Measurements from ENCODE around the gene PARD6G.

PARD6G gene

GRCh38 chr18:80126797-80127196 lies 120.5 kb downstream of the PARD6G start:
- no peak for TF ChIP-seq ARNT (IDR thresholded peaks at IDR 0.05)
- TF ChIP-seq PKNOX1 (IDR thresholded peaks at IDR 0.05): no peak
- TF ChIP-seq SP1 (IDR thresholded peaks at IDR 0.05): no peak
- no peak for TF ChIP-seq NFRKB (IDR thresholded peaks at IDR 0.05)
- TF ChIP-seq LEF1 (IDR thresholded peaks at IDR 0.05; ENCODE audit: borderline replicate concordance): no peak
- no peak for TF ChIP-seq ELF4 (IDR thresholded peaks at IDR 0.05)
- no peak for TF ChIP-seq FOXM1 (IDR thresholded peaks at IDR 0.05; ENCODE audit: borderline replicate concordance)
- no peak for TF ChIP-seq FOXA1 (IDR thresholded peaks at IDR 0.05)
- no peak for TF ChIP-seq BHLHE40 (IDR thresholded peaks at IDR 0.05; ENCODE audit: borderline replicate concordance)
- TF ChIP-seq SUZ12 (IDR thresholded peaks at IDR 0.05): no peak
- no peak for TF ChIP-seq TARDBP (IDR thresholded peaks at IDR 0.05)
- no peak for TF ChIP-seq CTBP1 (IDR thresholded peaks at IDR 0.05; ENCODE audit: borderline replicate concordance)
- TF ChIP-seq ZNF384 (IDR thresholded peaks at IDR 0.05): no peak
- no peak for TF ChIP-seq L3MBTL2 (conservative IDR thresholded peaks at IDR 0.05)
- no peak for TF ChIP-seq HDGF (IDR thresholded peaks at IDR 0.05; ENCODE audit: borderline replicate concordance)
- TF ChIP-seq FOXK2 (IDR thresholded peaks at IDR 0.05): no peak
- DNase-seq (ENCODE audit: extremely low spot score): no peak
- POLR2A ChIA-PET: no interaction called here
- CTCF ChIA-PET: no interaction called here

- CTCF ChIA-PET: no interaction called here
- TF ChIP-seq SUZ12 (IDR thresholded peaks at IDR 0.05) (no peak), PKNOX1 (IDR thresholded peaks at IDR 0.05) (no peak), FOXK2 (IDR thresholded peaks at IDR 0.05) (no peak), HDGF (IDR thresholded peaks at IDR 0.05; ENCODE audit: borderline replicate concordance) (no peak), TARDBP (IDR thresholded peaks at IDR 0.05) (no peak), FOXM1 (IDR thresholded peaks at IDR 0.05; ENCODE audit: borderline replicate concordance) (no peak), FOXA1 (IDR thresholded peaks at IDR 0.05) (no peak), SP1 (IDR thresholded peaks at IDR 0.05) (no peak), L3MBTL2 (conservative IDR thresholded peaks at IDR 0.05) (no peak), LEF1 (IDR thresholded peaks at IDR 0.05; ENCODE audit: borderline replicate concordance) (no peak), BHLHE40 (IDR thresholded peaks at IDR 0.05; ENCODE audit: borderline replicate concordance) (no peak), CTBP1 (IDR thresholded peaks at IDR 0.05; ENCODE audit: borderline replicate concordance) (no peak), ZNF384 (IDR thresholded peaks at IDR 0.05) (no peak), ARNT (IDR thresholded peaks at IDR 0.05) (no peak), NFRKB (IDR thresholded peaks at IDR 0.05) (no peak), ELF4 (IDR thresholded peaks at IDR 0.05) (no peak)
- POLR2A ChIA-PET: no interaction called here
- DNase-seq (ENCODE audit: extremely low spot score): no peak
Observed at GRCh38 chr18:80124131-80124530, 123.2 kb downstream of the PARD6G start.

- TF ChIP-seq BHLHE40 (IDR thresholded peaks at IDR 0.05; ENCODE audit: borderline replicate concordance) (no peak), SP1 (IDR thresholded peaks at IDR 0.05) (no peak), FOXA1 (IDR thresholded peaks at IDR 0.05) (no peak), TARDBP (IDR thresholded peaks at IDR 0.05) (no peak), FOXM1 (IDR thresholded peaks at IDR 0.05; ENCODE audit: borderline replicate concordance) (no peak), ELF4 (IDR thresholded peaks at IDR 0.05) (no peak)
- POLR2A ChIA-PET: no interaction called here
- CTCF ChIA-PET: no interaction called here
- no peak for DNase-seq (ENCODE audit: extremely low spot score)
Observed at GRCh38 chr18:80120932-80121331, 126.4 kb downstream of the PARD6G start.

GRCh38 chr18:80119111-80119510 lies 128.2 kb downstream of the PARD6G start:
- CTCF ChIA-PET: interaction anchor here (0.6 kb wide), 1 partner anchor 10 kb away, joined by 3 read pairs; no protein-coding TSS in a partner anchor
- no peak for DNase-seq (ENCODE audit: extremely low spot score)
- POLR2A ChIA-PET: no interaction called here
- TF ChIP-seq FOXA1 (IDR thresholded peaks at IDR 0.05): no peak

GRCh38 chr18:80115035-80115434 lies 132.3 kb downstream of the PARD6G start:
- no peak for DNase-seq (ENCODE audit: extremely low spot score)
- CTCF ChIA-PET: no interaction called here
- POLR2A ChIA-PET: no interaction called here
- TF ChIP-seq L3MBTL2 (conservative IDR thresholded peaks at IDR 0.05) (no peak), TARDBP (IDR thresholded peaks at IDR 0.05) (no peak), PKNOX1 (IDR thresholded peaks at IDR 0.05) (no peak), SP1 (IDR thresholded peaks at IDR 0.05) (no peak), NFRKB (IDR thresholded peaks at IDR 0.05) (no peak), FOXM1 (IDR thresholded peaks at IDR 0.05; ENCODE audit: borderline replicate concordance) (no peak), ELF4 (IDR thresholded peaks at IDR 0.05) (no peak), FOXA1 (IDR thresholded peaks at IDR 0.05) (no peak), CTBP1 (IDR thresholded peaks at IDR 0.05; ENCODE audit: borderline replicate concordance) (no peak), BHLHE40 (IDR thresholded peaks at IDR 0.05; ENCODE audit: borderline replicate concordance) (no peak), HDGF (IDR thresholded peaks at IDR 0.05; ENCODE audit: borderline replicate concordance) (no peak), LEF1 (IDR thresholded peaks at IDR 0.05; ENCODE audit: borderline replicate concordance) (no peak), FOXK2 (IDR thresholded peaks at IDR 0.05) (no peak)

- POLR2A ChIA-PET: no interaction called here
- no peak for DNase-seq (ENCODE audit: extremely low spot score)
- CTCF ChIA-PET: interaction anchor here (1.0 kb wide), 1 partner anchor 17 kb away, joined by 3 read pairs; no protein-coding TSS in a partner anchor
- TF ChIP-seq CTBP1 (IDR thresholded peaks at IDR 0.05; ENCODE audit: borderline replicate concordance): no peak
- TF ChIP-seq FOXM1 (IDR thresholded peaks at IDR 0.05; ENCODE audit: borderline replicate concordance): no peak
- no peak for TF ChIP-seq ZNF384 (IDR thresholded peaks at IDR 0.05)
- no peak for TF ChIP-seq HDGF (IDR thresholded peaks at IDR 0.05; ENCODE audit: borderline replicate concordance)
- TF ChIP-seq SP1 (IDR thresholded peaks at IDR 0.05): no peak
- TF ChIP-seq FOXK2 (IDR thresholded peaks at IDR 0.05): no peak
- TF ChIP-seq SUZ12 (IDR thresholded peaks at IDR 0.05): no peak
- no peak for TF ChIP-seq FOXA1 (IDR thresholded peaks at IDR 0.05)
- no peak for TF ChIP-seq NFRKB (IDR thresholded peaks at IDR 0.05)
- no peak for TF ChIP-seq TARDBP (IDR thresholded peaks at IDR 0.05)
- TF ChIP-seq BHLHE40 (IDR thresholded peaks at IDR 0.05; ENCODE audit: borderline replicate concordance): no peak
- no peak for TF ChIP-seq LEF1 (IDR thresholded peaks at IDR 0.05; ENCODE audit: borderline replicate concordance)
- TF ChIP-seq ELF4 (IDR thresholded peaks at IDR 0.05): no peak
- TF ChIP-seq PKNOX1 (IDR thresholded peaks at IDR 0.05): no peak
- no peak for TF ChIP-seq L3MBTL2 (conservative IDR thresholded peaks at IDR 0.05)
- TF ChIP-seq ARNT (IDR thresholded peaks at IDR 0.05): no peak
Observed at GRCh38 chr18:80112624-80113248, 134.6 kb downstream of the PARD6G start.

Measured in HEK293T (cell line).